Measurements from ENCODE around the gene HMOX2.

The HMOX2 gene

GRCh38 chr16:4475880-4476788 is at the start of gene HMOX2:
Gene HMOX2, plus strand, starts transcription at chr16:4476398. Its CDS starts 29,127 bp downstream, at chr16:4505525.
- peak; percentile 24 for TF ChIP-seq CTCF (IDR thresholded peaks at IDR 0.05; ENCODE audit: control insufficient read depth, insufficient read depth, low read depth, low read length, missing control alignments)
- H3K4me3 ChIP-seq (ENCODE audit: control insufficient read depth, low read depth, low read length), result peak within 1 kb of the TSS; percentile 85
- DNase-seq (ENCODE audit: low read depth), result no peak

- peak overlapping the region; percentile 85 for H3K4me3 ChIP-seq (ENCODE audit: control insufficient read depth, low read depth, low read length)
- no peak for DNase-seq (ENCODE audit: low read depth)
- TF ChIP-seq CTCF (IDR thresholded peaks at IDR 0.05; ENCODE audit: control insufficient read depth, insufficient read depth, low read depth, low read length, missing control alignments), result no peak
Observed at GRCh38 chr16:4426722-4427372, 49.4 kb upstream of the HMOX2 start.

GRCh38 chr16:4428500-4428899 is 47.7 kb upstream of the HMOX2 start:
- no peak overlapping the region for H3K4me3 ChIP-seq (ENCODE audit: control insufficient read depth, low read depth, low read length)
- no peak for DNase-seq (ENCODE audit: low read depth)
- no peak for TF ChIP-seq CTCF (IDR thresholded peaks at IDR 0.05; ENCODE audit: control insufficient read depth, insufficient read depth, low read depth, low read length, missing control alignments)

GRCh38 chr16:4431023-4431422 is 45.2 kb upstream of the HMOX2 start:
- no peak overlapping the region for H3K4me3 ChIP-seq (ENCODE audit: control insufficient read depth, low read depth, low read length)
- TF ChIP-seq CTCF (IDR thresholded peaks at IDR 0.05; ENCODE audit: control insufficient read depth, insufficient read depth, low read depth, low read length, missing control alignments), result no peak
- DNase-seq (ENCODE audit: low read depth), result no peak

GRCh38 chr16:4433228-4433627 is 43.0 kb upstream of the HMOX2 start:
- TF ChIP-seq CTCF (IDR thresholded peaks at IDR 0.05; ENCODE audit: control insufficient read depth, insufficient read depth, low read depth, low read length, missing control alignments), result no peak
- no peak for DNase-seq (ENCODE audit: low read depth)
- no peak overlapping the region for H3K4me3 ChIP-seq (ENCODE audit: control insufficient read depth, low read depth, low read length)

- DNase-seq (ENCODE audit: low read depth), result no peak
- no peak for TF ChIP-seq CTCF (IDR thresholded peaks at IDR 0.05; ENCODE audit: control insufficient read depth, insufficient read depth, low read depth, low read length, missing control alignments)
Observed at GRCh38 chr16:4433914-4434787, 42.0 kb upstream of the HMOX2 start.

More at GRCh38 chr16:4433914-4434787, 42.0 kb upstream of the HMOX2 start:
- H3K4me3 ChIP-seq (ENCODE audit: control insufficient read depth, low read depth, low read length), result no peak overlapping the region

All from AG09309 (cell line).